ENCODE data around the gene INA.
"Not testable (repeated sequence)": the region's sequence is repeated elsewhere in the genome, so short reads cannot be mapped to it uniquely, and the experiment has no call there.

Gene INA

DNA sequence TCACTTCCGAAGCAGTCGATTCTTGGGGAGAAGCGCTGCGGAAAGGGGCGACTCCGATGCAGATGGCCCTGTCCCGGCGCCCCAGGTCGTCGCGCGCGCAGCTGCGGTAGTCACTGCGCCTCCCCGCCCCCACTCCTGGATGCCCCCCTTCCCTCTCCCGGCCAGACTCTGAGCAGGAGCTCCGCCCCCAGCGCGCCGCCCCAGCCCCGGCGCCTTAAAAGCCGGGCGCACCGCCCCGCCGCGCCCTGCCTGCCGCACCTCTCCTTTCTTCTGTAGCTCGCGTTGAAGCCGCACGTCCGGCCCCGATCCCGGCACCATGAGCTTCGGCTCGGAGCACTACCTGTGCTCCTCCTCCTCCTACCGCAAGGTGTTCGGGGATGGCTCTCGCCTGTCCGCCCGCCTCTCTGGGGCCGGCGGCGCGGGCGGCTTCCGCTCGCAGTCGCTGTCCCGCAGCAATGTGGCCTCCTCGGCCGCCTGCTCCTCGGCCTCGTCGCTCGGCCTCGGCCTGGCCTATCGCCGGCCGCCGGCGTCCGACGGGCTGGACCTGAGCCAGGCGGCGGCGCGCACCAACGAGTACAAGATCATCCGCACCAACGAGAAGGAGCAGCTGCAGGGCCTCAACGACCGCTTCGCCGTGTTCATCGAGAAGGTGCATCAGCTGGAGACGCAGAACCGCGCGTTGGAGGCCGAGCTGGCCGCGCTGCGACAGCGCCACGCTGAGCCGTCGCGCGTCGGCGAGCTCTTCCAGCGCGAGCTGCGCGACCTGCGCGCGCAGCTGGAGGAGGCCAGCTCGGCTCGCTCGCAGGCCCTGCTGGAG, at the start of gene INA:
Gene INA, plus strand, starts transcription at position 243 of the 817 bp plus-strand sequence. Its CDS starts 74 bp downstream, at position 317.
- DNase-seq (ENCODE audit: low read depth in 2 of 3, low spot score in 2 of 3): no peak

DNA sequence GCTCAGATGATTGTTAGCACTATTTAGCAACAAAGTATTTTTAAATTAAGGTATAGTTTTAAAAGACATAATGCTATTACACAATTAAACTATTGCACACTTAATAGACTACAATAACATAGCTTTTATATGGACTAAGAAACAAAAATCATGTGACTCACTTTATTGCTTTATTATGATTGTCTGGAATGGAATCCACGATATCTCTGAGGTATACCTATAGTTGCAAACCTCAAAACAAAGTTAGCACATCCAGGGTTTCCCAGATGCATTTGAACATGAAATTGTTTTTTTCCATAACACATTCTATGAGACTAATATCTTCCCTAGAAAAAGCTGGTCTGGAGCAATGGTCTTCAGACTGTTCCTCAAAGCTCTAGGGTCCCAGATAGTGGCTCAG, 49.5 kb upstream of the INA start:
- DNase-seq (ENCODE audit: low read depth in 2 of 3, low spot score in 2 of 3): no peak

DNA sequence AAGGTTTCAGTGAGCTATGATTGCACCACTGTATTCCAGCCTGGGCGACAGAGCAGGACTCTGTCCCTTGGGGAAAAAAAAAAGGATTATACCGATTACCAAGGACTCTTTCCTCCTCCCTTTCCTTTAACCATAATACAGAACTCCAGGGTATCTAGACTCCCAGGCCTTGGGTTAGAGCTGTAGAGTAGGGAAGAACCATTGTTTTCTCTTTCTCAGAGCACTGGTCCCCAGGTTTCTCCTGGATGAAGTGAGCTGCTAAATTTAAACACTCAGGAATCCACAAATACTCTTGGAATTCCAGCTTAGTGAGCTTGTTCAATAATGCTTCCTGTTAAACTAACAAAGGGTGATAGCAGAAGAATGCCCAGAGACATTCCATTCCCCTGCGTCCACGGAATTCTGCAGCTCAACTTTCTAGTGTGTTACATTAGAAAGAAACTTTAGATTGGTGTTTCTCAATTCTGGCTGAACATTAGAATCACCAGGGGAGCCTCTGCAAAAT, 45.8 kb upstream of the INA start:
- DNase-seq (ENCODE audit: low read depth in 2 of 3, low spot score in 2 of 3): no peak

DNA sequence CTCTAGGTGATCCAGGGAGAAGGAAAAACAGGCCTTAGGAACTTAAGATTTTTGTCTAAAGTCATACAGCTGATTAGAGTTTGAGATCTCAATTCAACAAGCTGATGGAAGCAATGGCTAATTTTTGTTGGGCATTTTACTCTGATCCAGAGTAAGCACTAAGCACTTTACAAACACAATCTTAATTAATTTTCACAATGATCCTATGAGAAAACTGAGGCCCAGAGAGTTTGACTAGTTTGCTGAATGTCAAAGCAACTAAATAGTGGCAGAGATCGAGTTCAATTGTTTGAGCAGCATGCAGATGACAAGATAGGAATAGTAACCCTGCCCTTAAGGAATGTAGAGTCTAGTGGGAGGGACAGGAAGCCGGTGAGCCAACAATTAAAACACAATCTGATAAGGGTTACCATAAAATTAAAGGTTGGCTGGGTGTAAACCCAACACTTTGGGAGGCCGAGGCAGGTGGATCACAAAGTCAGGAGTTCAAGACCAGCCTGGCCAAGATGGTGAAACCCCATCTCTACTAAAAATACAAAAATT, 44.7 kb upstream of the INA start:
- no peak for DNase-seq (ENCODE audit: low read depth in 2 of 3, low spot score in 2 of 3)

DNA sequence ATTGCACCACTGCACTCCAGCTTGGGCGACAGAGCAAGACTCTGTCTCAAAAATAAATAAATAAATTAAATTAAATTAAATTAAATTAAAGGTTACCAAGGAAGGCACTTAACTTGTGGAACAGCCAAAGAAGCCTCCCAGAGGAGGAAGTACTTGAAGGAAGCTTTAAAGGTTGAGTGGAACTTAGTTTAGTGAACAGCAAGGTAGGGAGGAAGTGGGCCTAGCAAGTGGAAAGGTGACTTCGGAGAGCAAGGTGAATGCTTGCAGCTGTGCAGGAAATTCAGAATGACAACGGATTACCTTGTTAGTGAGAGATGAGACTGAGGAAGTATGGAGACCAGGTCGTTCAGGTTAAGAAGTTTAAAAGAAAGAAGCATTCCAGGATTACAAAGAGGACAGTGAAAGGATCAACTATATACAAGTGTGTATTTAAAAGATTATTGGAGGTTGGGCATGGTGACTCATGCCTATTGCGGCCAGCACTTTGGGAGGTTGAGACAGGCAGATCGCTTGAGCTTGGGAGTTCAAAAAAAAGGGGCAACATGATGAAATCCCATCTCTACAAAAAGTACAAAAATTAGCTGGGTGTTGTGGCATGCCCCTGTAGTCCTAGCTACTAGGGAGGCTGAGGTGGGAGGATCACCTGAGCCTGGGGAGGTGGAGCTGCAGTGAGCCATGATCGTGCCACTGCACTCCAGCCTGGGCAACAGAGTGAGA, 44.0 kb upstream of the INA start:
- no peak for DNase-seq (ENCODE audit: low read depth in 2 of 3, low spot score in 2 of 3)

DNA sequence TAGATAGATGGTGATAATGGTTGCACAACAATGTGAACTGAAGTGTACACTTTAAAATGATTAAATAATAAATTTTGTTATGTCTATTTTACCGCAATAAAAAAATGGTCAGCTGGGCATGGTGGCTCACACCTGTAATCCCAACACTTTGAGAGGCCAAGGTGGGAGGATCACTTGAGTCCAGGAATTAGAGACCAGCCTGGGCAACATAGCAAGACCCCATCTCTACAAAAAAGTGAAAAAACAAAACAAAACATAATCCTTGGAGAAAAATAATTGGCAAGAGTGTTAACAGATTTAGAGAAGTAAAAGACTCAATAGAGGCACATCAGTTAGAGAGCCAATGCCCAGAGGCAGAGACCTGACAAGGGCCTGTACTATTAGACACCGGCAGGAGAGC, 41.2 kb upstream of the INA start:
- DNase-seq (ENCODE audit: low read depth in 2 of 3, low spot score in 2 of 3): no peak

DNA sequence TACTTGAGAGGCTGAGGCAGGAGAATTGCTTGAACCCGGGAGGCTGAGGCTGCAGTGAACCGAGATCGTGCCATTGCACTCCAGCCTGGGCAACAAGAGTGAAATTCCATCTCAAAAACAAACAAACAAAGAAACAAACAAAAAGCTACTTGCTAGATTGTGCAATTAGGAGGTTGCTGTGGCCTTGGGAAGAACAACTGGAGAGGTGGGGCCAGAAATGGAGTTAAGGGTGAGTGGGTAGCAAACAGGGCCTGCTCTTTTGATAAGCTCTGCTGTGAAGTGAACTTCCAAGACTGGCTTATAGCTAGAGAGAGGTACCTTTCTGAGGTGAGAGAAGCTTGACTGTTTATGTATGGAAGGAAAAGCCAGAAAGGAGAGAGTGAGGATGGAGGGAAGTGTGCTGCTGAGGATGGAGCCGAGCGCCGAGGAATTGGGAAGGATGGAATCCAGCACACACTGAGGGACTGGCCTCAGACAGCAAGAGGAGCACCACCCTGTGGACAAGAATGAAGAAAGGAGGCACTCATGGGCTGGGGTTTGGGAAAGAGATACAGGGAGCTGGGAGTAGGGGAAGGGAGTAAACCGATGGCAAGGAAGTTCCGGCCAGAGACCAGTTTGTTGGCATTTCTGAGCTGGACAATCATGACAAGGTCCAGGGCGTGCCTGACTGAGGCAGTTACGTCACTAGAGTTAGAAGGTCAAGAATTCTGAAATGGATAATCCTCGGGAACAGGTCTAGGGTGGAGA, 38.3 kb upstream of the INA start:
- DNase-seq (ENCODE audit: low read depth in 2 of 3, low spot score in 2 of 3): no peak

DNA sequence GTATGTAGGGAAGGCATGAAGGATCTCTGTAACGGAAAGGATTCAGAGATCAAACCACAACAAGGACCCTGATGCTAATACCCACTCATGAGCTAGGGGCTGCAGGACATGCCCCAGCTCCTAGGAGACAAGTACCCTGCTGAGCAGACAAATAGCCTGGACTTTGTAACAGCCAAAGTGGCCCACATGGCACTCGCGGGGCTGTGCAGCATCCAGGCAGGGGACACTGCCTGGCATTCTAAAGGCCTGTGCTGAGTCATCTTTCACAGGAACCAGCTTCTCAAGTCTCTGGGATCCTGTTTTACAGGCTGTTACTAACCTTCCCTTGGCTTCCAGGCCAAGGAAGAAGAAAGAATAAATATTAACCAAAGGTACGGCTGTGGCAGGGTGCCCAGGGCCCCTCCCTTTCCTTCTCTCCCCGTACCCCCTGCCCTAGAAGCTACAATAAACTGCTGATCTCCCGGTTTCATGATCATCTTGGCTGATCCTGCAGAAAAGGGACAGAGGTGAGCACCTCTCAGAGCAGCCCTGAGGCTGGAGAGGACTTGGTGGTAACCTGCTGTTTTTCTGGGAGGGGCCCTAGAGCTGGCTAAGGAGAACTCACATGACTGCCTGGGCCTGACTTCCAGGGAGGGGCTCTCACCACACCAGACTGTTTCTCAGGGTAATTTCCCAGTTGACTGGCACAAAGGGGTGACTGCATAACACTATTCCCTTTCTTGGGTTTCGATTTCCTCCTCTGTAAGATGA, 35.5 kb upstream of the INA start:
- no peak for DNase-seq (ENCODE audit: low read depth in 2 of 3, low spot score in 2 of 3)

DNA sequence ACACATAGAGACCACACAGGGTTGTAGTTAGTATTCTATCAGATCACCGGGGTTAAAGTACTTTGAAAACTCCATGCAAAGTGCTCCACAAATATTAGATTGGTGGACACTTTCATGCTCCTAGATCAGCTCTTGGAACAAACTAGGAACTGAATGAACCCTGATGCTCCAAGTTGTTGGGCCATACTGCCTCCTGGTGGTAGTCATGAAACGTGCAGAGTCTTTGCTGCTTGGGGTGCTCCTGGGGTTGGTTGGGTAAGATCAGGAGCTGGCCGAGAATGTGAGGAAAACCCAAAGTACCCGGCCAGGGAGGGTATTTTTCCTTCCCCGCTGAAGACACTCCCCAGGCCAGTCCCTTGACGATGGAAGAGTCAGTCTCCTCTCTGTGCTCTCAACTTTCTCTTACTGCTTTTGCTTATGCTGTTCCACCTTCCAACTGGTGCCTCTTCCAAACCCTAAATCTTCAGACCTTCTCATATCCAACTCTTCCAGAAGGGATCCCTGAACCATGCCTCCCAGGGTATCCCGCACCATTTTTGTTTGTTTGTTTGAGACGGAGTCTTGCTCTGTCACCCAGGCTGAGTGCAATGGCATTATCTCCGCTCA, 32.2 kb upstream of the INA start:
- peak; percentile 6 to 33 (median 25) for DNase-seq (ENCODE audit: low read depth in 2 of 3, low spot score in 2 of 3)

DNA sequence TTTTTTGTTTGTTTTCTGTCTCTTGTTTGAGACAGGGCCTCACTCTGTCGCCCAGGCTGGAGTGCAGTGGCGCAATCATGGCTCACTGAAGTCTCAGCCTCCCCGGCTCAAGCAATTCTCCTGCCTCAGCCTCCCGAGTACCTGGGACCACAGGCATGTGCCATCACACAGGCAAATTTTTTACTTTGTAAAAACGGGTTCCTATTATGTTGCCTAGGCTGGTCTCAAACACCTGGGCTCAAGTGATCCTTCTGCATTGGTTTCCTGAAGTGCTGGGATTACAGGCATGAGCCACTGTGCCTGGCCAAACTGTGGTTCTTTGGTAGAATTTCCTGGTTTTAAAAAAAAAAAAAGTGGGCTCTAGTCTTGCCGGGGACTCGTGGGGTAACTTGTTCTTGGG, 31.4 kb upstream of the INA start, which contains the start of gene RPEL1:
Gene RPEL1, plus strand, starts transcription at position 301 of the 400 bp plus-strand sequence. CDS start 110 bp downstream, outside the sequence.
- DNase-seq (ENCODE audit: low read depth in 2 of 3, low spot score in 2 of 3): not testable (repeated sequence)

DNA sequence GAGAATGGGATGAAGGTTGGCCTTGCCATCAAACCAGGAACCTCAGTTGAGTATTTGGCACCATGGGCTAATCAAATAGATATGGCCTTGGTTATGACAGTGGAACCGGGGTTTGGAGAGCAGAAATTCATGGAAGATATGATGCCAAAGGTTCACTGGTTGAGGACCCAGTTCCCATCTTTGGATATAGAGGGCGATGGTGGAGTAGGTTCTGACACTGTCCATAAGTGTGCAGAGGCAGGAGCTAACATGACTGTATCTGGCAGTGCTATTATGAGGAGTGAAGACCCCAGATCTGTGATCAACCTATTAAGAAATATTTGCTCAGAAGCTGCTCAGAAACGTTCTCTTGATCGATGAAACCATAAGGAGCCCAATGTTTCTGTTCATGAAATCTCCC, 30.6 kb upstream of the INA start:
- no peak for DNase-seq (ENCODE audit: low read depth in 2 of 3, low spot score in 2 of 3)

DNA sequence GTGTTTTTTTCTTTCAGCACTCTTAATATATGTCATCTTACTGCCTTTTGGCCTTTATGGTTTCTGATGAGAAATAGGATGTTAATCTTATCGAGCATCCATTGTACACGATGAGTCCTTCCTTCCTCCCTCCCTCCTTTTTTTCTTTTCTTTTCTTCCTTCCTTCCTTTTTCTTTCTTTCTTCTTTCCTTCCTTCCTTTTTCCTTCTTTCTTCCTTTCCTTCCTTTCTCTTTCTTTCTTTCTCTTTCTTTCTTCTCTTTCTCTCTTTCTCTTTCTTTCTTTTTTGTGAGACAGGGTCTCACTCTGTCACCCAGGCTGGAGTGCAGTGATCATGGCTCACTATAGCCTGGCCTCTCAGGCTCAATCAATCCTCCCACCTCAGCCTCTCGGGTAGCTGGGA, 22.8 kb upstream of the INA start:
- no peak for DNase-seq (ENCODE audit: low read depth in 2 of 3, low spot score in 2 of 3)

DNA sequence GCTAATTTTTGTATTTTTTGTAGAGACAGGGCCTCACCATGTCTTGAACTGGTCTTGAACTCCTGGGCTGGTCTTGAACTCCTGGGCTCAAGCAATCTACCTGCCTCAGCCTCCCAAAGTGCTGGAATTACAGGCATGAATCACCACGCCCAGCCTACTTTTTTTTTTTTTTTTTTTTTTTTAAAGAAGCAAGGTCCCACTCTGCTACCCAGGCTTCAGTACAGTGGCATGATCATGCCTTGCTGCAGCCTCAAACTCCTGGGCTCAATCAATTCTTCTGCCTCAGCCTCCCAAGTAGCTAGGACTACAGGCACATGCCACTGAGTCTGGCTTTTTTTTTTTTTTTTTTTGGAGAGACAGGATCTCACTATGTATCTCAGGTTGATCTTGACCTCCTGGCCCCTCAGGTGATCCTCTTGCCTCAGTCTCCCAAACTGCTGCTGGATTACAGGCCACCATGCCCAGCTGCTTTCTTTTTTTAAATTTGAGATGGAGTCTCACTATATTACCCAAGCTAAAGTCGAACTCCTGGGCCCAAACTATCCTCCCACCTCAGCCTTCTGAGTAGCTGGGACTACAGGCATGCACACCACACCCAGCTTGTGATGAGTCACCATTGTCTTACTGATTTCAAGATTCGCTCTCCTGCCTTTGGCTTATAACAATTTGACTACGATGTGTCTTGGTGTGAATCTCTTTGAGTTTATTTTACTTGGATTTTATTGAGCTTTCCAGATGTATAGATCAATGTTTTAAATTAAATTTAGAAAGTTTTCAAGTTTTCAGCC, 22.2 kb upstream of the INA start:
- no peak for DNase-seq (ENCODE audit: low read depth in 2 of 3, low spot score in 2 of 3)

DNA sequence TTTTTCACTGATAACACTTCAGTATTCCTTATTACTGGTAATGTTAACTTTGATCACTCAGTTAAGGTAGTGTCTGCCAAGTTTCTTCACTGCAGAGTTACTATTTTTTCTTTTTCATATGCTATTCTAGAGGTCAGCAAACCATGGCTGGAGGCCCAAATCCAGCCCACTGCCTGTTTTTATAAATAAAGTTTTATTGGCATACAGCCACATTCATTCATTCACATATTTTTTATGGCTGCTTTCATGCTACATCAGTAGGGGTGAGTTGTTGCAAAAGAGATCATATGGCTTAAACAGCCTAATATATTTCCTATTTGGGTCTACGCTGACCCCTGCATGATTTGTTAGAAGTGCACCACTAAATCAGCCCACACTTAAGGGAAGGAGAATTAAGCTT, 20.3 kb upstream of the INA start:
- DNase-seq (ENCODE audit: low read depth in 2 of 3, low spot score in 2 of 3): no peak

DNA sequence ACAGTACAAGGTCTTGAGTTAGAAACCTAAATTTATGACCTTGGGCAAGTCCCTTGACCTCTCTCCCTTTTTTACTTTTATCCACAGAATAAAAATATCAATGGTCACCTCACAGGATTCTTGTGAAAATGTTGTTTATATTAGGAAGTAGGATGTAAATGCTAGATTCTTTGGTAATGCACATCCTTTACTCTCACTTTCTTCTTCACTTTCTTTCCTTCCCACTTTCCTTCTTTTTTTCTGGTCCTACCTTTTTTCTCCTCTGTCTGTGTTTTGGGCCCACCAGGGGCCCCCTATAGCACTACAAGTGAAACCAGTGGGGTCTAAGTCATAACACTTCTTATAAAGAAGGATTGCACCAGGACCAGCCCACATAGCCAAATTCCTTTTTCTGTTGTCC, 19.1 kb upstream of the INA start:
- no peak for DNase-seq (ENCODE audit: low read depth in 2 of 3, low spot score in 2 of 3)

DNA sequence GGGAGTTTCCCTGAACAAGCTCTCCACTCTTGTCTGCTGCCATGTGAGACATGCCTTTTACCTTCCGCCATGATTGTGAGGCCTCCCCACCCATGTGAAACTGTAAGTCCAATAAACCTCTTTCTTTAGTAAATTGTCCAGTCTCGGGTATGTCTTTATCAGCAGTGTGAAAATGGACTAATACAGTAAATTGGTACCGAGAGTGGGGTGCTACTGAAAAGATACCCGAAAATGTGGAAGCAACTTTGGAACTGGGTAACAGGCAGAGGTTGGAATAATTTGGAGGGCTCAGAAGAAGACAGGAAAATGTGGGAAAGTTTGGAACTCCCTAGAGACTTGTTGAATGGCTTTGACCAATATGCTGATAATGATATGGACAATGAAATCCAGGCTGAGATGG, 18.0 kb upstream of the INA start:
- not testable (repeated sequence) for DNase-seq (ENCODE audit: low read depth in 2 of 3, low spot score in 2 of 3)

DNA sequence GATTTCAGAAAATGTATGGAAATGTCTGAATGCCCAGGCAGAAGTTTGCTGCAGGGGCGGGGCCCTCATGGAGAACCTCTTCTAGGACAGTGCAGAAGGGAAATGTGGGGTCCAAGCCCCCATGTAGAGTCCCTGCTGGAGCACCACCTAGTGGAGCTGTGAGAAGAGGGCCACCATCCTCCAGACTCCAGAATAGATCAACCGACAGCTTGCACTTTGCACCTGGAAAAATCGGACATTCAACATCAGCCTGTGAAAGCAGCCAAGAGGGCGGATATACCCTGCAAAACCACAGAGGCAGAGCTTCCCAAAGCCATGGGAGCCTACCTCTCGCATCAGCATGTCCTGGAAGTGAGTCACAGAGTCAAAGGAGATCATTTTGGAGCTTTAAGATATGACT, 16.9 kb upstream of the INA start:
- no peak for DNase-seq (ENCODE audit: low read depth in 2 of 3, low spot score in 2 of 3)

DNA sequence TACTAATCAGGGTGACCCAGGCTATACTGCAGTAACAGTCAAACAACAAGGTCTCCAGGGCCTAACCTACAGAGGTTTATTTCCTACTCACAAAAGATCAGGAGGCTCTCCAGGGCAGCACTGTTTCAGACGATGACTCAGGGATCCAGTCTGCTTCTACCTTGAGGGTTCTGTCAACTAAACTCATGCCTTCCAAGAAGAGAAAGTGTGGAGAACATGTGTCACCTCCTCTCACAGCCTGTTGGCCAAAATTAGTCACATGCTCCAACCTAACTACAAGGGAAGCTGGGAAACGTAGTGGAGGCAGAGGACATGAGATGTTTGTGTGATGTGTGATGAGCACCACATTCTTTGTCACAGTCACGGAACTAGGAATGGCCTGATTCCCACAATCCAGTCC, 14.7 kb upstream of the INA start:
- DNase-seq (ENCODE audit: low read depth in 2 of 3, low spot score in 2 of 3): no peak

DNA sequence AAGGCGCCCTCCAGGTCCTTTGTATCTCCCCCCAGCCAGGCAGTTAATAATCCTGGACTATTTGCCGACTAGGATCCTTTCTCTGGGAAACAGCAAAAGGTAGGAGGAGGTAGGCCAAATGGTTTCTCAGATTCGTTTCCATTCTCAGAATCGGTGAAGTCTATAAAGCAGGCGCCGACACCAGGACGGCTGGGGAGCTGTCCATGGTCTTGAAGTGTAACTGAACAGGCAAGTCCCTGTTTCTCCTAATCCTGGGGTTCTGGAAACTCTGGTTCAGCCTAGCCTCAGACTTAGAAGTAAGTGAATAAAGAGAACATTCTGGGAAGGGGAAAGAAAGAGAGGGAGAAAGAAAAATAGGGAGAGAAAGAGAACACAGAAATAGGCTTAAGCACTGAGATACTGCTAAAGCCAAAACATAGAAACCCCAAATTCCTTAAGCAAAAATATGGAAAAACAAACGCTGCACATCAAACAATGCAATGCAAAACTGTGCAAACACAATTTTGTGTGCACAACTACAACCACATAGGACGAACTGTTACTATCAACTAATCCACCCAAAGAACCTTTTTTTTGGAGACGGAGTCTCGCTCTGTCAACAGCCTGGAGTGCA, 11.1 kb upstream of the INA start:
- DNase-seq (ENCODE audit: low read depth in 2 of 3, low spot score in 2 of 3): no peak
